Activated CD4-positive, alpha-beta T cell treated with anti-CD3 and anti-CD28 coated beads for 36 hours (primary cell): ENCODE measurements around the gene RIBC2. TPM values are rescaled to one million over a fixed set of nuclear protein-coding genes. Genes with fewer than 3 reads are reported as not detected.
A peak's percentile ranks its signal among the peaks of the same experiment; 100 is the strongest.

Source experiments
- ATAC-seq: fragments of 200-7000 bp; cut with Tn5 transposase; one replicate; pipeline ENCODE4 v1.10.0; 2021; ENCODE audit warnings: mild to moderate bottlenecking, moderate library complexity
- CTCF ChIA-PET: fragments of 350-600 bp; sonication (Branson Sonifier 250); formaldehyde crosslinking; loops from one replicate; lab custom pipeline; 2021; ENCODE audit warnings: antibody characterized with exemption; lab: Charles Lee
- POLR2A ChIA-PET: fragments of 350-600 bp; sonication (Branson Sonifier 250); formaldehyde crosslinking; loops from one replicate; lab custom pipeline; 2021; ENCODE audit warnings: antibody characterized with exemption, inconsistent platforms; lab: Charles Lee
- DNase-seq: peaks from one replicate; pipeline ENCODE4 v3.0.0-alpha.2; 2020
- H3K27ac Mint-ChIP-seq: one replicate; pipeline ENCODE4 v1.8.0; 2021; ENCODE audit warnings: mixed read lengths
- H3K27me3 Mint-ChIP-seq: one replicate; pipeline ENCODE4 v1.8.0; 2021; ENCODE audit warnings: mixed read lengths
- H3K36me3 Mint-ChIP-seq: one replicate; pipeline ENCODE4 v1.8.0; 2021; ENCODE audit warnings: low read depth, mixed read lengths
- H3K4me1 Mint-ChIP-seq: one replicate; pipeline ENCODE4 v1.8.0; 2021; ENCODE audit warnings: mixed read lengths
- H3K4me3 Mint-ChIP-seq: one replicate; pipeline ENCODE4 v1.8.0; 2021; ENCODE audit warnings: mild to moderate bottlenecking, moderate library complexity, mixed read lengths
- H3K9me3 Mint-ChIP-seq: one replicate; pipeline ENCODE4 v1.8.0; 2021; ENCODE audit warnings: low read depth, mixed read lengths
- intact Hi-C, 2 experiments: fragments of 100-400 bp; cut with DNase I in 1 of 2; cut with micrococcal nuclease in 1 of 2; formaldehyde crosslinking; loops; one replicate each; pipeline versions ENCODE4 v1.14.2 to v1.15.1; 2022 to 2024; cut with DNase I, micrococcal nuclease
- total RNA-seq, 2 experiments: library from RNA; stranded (reverse); gene quantifications; one replicate each; pipeline ENCODE4 v1.2.3, GENCODE V29; 2021

The RIBC2 gene
- total RNA-seq, 2 experiments from 2014 or later, result 6.3 to 7.8 TPM

- no peak for ATAC-seq
- ChIA-PET CTCF (interaction anchor here (1.0 to 2.3 kb wide), 2 partner anchors 130 to 604 kb away, joined by 3 to 7 read pairs; no protein-coding TSS in a partner anchor), POLR2A (no interaction called here)
- Mint-ChIP-seq H3K4me1 (no peaks in the 10 kb centered on the region), H3K4me3 (no peak overlapping the region), H3K9me3 (peaks cover 2% of the 10 kb centered on the region), H3K27ac (no peak overlapping the region), H3K27me3 (no peaks in the 10 kb centered on the region), H3K36me3 (no peaks in the 10 kb centered on the region)
- no peak for DNase-seq
- intact Hi-C loops, result no loop called here
Measured at GRCh38 chr22:45402466-45402985, 11.0 kb upstream of the RIBC2 start.

DNA sequence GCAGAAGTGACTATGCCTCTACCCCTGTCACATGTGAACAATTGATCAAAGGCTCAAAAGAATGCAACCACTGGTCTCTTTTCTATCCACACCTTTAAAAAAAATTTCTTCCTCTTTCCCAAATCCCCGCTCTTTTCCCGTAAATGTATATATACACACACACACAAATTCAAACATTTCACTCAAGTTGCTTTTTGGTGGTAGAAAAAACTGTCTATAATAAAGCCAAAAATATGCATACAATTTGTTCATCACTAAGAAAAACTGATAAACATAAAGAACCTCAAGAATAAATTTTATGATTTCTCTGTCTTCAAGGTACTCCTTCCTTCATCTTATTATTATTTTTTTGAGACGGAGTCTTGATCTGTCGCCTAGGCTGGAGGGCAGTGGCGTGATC lies 5.7 kb upstream of the RIBC2 start:
- no peak for ATAC-seq
- Mint-ChIP-seq H3K4me3 (no peak overlapping the region), H3K36me3 (peaks cover 1% of the 10 kb centered on the region), H3K9me3 (peaks cover 3% of the 10 kb centered on the region), H3K27ac (no peak overlapping the region), H3K4me1 (peaks cover 3% of the 10 kb centered on the region), H3K27me3 (peaks cover 2% of the 10 kb centered on the region)
- DNase-seq, result no peak
- intact Hi-C loops, result no loop called here
- POLR2A ChIA-PET, result no interaction called here
- CTCF ChIA-PET, result no interaction called here

DNA sequence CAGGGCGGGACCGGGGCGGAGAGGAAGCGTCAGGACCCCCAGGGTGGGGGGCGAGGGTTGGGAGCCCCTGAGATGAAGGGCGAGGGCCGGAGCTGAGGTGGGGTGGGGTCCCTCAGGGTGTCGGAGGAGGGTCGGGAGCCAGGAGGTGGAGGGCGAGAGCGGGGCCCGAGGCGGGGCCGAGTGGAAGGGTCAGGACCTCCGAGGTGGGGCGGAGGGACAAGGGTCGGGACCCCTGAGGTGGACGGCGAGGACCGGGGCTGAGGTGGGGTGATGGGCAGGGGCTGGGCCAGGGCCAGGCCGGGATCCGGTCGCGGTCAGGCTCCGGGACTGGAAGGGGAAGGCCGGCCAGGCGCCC lies 503 bp upstream of the RIBC2 start:
- peaks cover 10% of the 10 kb centered on the region for H3K4me1 Mint-ChIP-seq
- peaks cover 8% of the 10 kb centered on the region for H3K27me3 Mint-ChIP-seq
- ChIA-PET POLR2A (no interaction called here), CTCF (interaction anchor here (0.5 to 1.0 kb wide), 2 partner anchors 82 to 102 kb away, joined by 3 to 4 read pairs; no protein-coding TSS in a partner anchor)
- ATAC-seq (no peak), DNase-seq (no peak)
- no peaks in the 10 kb centered on the region for H3K9me3 Mint-ChIP-seq
- intact Hi-C loops, result loop anchor here in 1 of 2 experiments (1.0 kb wide), 4 partner anchors 22 to 194 kb away; partner anchors contain the start of gene FAM118A
- H3K36me3 Mint-ChIP-seq, result peaks cover 5% of the 10 kb centered on the region
- H3K4me3 Mint-ChIP-seq, result peak overlapping the region; percentile 35
- H3K27ac Mint-ChIP-seq, result no peak overlapping the region

GRCh38 chr22:45418056-45418769 lies 4.7 kb downstream of the RIBC2 start:
- peaks cover 7% of the 10 kb centered on the region for H3K4me1 Mint-ChIP-seq
- intact Hi-C loops, result no loop called here
- H3K27me3 Mint-ChIP-seq, result peaks cover 6% of the 10 kb centered on the region
- H3K36me3 Mint-ChIP-seq, result peaks cover 11% of the 10 kb centered on the region
- no peak for ATAC-seq
- no peaks in the 10 kb centered on the region for H3K9me3 Mint-ChIP-seq
- POLR2A ChIA-PET, result no interaction called here
- DNase-seq, result no peak
- CTCF ChIA-PET, result interaction anchor here (0.6 kb wide), 1 partner anchor 118 kb away, joined by 4 read pairs; no protein-coding TSS in a partner anchor
- H3K27ac Mint-ChIP-seq, result no peak overlapping the region
- H3K4me3 Mint-ChIP-seq, result no peak overlapping the region

DNA sequence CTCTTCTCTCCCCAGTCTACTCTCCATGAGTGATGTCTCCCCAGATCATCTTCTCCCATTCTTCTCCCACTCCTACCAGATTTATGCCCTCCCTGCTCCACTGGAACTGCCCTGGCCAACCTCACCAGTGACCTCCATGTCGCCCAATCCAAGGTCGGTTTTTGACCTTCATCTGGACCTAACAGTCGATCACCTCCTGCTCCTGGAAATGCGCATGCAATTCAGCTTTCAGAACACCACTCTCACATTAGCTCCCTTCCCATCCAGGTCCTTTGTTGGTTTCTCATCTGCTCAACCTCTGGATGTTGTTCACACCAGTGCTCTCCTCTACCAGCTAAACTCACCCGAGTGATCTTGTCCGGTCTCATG lies 5.3 kb downstream of the RIBC2 start:
- ChIA-PET CTCF (interaction anchor here (0.6 kb wide), 1 partner anchor 118 kb away, joined by 4 read pairs; no protein-coding TSS in a partner anchor), POLR2A (no interaction called here)
- intact Hi-C loops, result no loop called here
- DNase-seq, result no peak
- Mint-ChIP-seq H3K27ac (no peak overlapping the region), H3K4me1 (peaks cover 6% of the 10 kb centered on the region), H3K9me3 (no peaks in the 10 kb centered on the region), H3K4me3 (no peak overlapping the region), H3K36me3 (peaks cover 11% of the 10 kb centered on the region), H3K27me3 (peaks cover 6% of the 10 kb centered on the region)
- no peak for ATAC-seq

DNA sequence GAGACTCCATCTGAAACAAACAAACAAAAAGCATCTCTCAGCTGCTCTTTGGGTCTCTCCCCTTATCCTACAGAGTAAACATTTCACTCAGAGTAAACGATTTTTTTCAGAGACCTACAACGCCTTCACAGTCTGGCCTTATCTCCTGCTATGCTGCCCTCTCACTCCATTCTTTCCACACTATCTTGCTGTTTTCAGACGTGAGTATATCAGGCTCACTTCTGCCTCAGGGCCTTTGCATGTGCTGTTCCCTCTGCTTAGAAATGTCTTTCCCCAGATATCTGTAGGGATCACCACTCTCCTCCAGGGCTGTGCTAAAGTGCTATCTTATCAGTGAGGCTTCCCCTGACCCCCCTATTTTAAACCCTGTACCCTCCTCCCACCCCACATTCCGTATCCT lies 6.5 kb downstream of the RIBC2 start:
- POLR2A ChIA-PET, result no interaction called here
- CTCF ChIA-PET, result no interaction called here
- ATAC-seq (no peak), DNase-seq (no peak)
- Mint-ChIP-seq H3K27ac (no peak overlapping the region), H3K36me3 (peaks cover 11% of the 10 kb centered on the region), H3K9me3 (no peaks in the 10 kb centered on the region), H3K4me1 (no peaks in the 10 kb centered on the region), H3K4me3 (no peak overlapping the region), H3K27me3 (no peaks in the 10 kb centered on the region)
- intact Hi-C loops, result no loop called here

GRCh38 chr22:45420539-45420938 lies 7.0 kb downstream of the RIBC2 start:
- intact Hi-C loops, result no loop called here
- ChIA-PET CTCF (no interaction called here), POLR2A (no interaction called here)
- Mint-ChIP-seq H3K36me3 (peaks cover 11% of the 10 kb centered on the region), H3K4me3 (no peak overlapping the region), H3K9me3 (no peaks in the 10 kb centered on the region), H3K27me3 (no peaks in the 10 kb centered on the region), H3K4me1 (no peaks in the 10 kb centered on the region), H3K27ac (no peak overlapping the region)
- ATAC-seq (no peak), DNase-seq (no peak)

GRCh38 chr22:45421349-45422055 lies 8.0 kb downstream of the RIBC2 start:
- Mint-ChIP-seq H3K4me1 (no peaks in the 10 kb centered on the region), H3K36me3 (peaks cover 11% of the 10 kb centered on the region), H3K27me3 (no peaks in the 10 kb centered on the region), H3K4me3 (no peak overlapping the region), H3K27ac (no peak overlapping the region), H3K9me3 (no peaks in the 10 kb centered on the region)
- ChIA-PET CTCF (no interaction called here), POLR2A (no interaction called here)
- no peak for ATAC-seq
- no peak for DNase-seq
- intact Hi-C loops, result no loop called here

- H3K4me1 Mint-ChIP-seq, result no peaks in the 10 kb centered on the region
- CTCF ChIA-PET, result interaction anchor here (0.6 kb wide), 1 partner anchor 233 kb away, joined by 3 read pairs; no protein-coding TSS in a partner anchor
- no peak overlapping the region for H3K4me3 Mint-ChIP-seq
- intact Hi-C loops, result no loop called here
- H3K27me3 Mint-ChIP-seq, result no peaks in the 10 kb centered on the region
- H3K9me3 Mint-ChIP-seq, result no peaks in the 10 kb centered on the region
- H3K36me3 Mint-ChIP-seq, result peaks cover 11% of the 10 kb centered on the region
- DNase-seq, result no peak
- ATAC-seq, result peak; percentile 19
- no peak overlapping the region for H3K27ac Mint-ChIP-seq
- POLR2A ChIA-PET, result interaction anchor here (0.6 to 0.7 kb wide), 2 partner anchors 48 to 89 kb away, joined by 3 to 5 read pairs; no protein-coding TSS in a partner anchor
Measured at GRCh38 chr22:45422237-45422983, 8.9 kb downstream of the RIBC2 start.

DNA sequence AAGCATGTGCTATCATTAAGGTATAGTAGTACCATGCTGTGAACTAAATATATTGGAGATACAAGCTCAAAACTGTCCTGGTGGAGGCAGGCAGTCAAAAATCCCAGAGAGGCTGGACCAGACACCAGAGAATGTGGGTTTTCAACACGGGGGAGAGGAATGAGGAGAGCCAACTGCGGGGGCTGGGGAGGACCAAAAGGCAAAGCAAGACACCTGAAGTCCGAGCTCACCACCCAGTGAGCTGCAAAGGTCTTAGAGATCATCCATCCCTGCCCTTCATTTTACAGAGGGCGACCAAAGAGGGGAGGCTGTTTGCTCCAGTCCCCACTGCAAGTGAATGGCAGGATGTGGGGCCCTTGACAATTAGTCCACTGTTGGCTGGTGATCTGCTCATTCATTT lies 10.0 kb downstream of the RIBC2 start:
- Mint-ChIP-seq H3K27me3 (no peaks in the 10 kb centered on the region), H3K4me3 (no peak overlapping the region), H3K36me3 (peaks cover 7% of the 10 kb centered on the region), H3K9me3 (no peaks in the 10 kb centered on the region), H3K27ac (no peak overlapping the region), H3K4me1 (no peaks in the 10 kb centered on the region)
- DNase-seq, result no peak
- ChIA-PET POLR2A (no interaction called here), CTCF (no interaction called here)
- ATAC-seq, result no peak
- intact Hi-C loops, result no loop called here

DNA sequence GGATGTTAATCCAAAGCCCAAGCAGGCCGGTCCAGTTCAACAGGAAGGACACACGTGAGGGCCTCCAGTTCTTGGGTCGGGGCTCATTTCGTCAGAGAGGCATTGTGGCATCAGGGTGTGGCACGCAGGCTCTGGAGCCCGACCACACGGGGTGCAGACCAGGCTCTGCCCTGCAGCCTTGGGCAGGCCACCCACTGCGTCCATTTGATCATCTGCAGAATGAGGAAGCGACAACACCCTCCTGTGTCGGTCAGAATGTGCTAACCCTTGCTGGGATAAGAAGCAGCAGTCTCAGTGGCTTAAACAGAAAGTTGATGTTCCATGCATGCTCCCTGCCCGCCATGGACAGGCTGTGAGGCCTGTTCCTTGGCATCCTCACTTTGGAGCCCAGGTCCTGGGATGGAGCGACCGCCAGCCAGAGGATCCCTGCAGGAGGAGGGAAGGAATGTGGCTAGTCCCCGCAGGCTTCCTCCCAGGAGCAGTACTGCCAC lies 10.8 kb downstream of the RIBC2 start:
- H3K4me1 Mint-ChIP-seq, result no peaks in the 10 kb centered on the region
- intact Hi-C loops, result no loop called here
- H3K27ac Mint-ChIP-seq, result no peak overlapping the region
- POLR2A ChIA-PET, result no interaction called here
- no peaks in the 10 kb centered on the region for H3K9me3 Mint-ChIP-seq
- H3K4me3 Mint-ChIP-seq, result no peak overlapping the region
- DNase-seq (no peak), ATAC-seq (no peak)
- no peaks in the 10 kb centered on the region for H3K27me3 Mint-ChIP-seq
- CTCF ChIA-PET, result no interaction called here
- H3K36me3 Mint-ChIP-seq, result peaks cover 2% of the 10 kb centered on the region
